IPS-15b (cell line): Measurements from ENCODE around the gene CUL1.

ENCODE experiments used
- H3K27me3 ChIP-seq: one replicate; pipeline ENCODE4 v1.6.1; 2013; ENCODE audit warnings: low read length; ENCODE audit not compliant: control insufficient read depth, insufficient read depth
- H3K36me3 ChIP-seq: one replicate; pipeline ENCODE4 v1.6.1; 2013; ENCODE audit warnings: low read length; ENCODE audit not compliant: control insufficient read depth, insufficient read depth
- H3K4me1 ChIP-seq: one replicate; pipeline ENCODE4 v1.6.1; 2013; ENCODE audit warnings: mild to moderate bottlenecking, low read length; ENCODE audit not compliant: control insufficient read depth, insufficient read depth
- H3K4me3 ChIP-seq: one replicate; pipeline ENCODE4 v1.5.1; 2013; ENCODE audit warnings: low read depth, low read length
- H3K9ac ChIP-seq: one replicate; pipeline ENCODE4 v1.6.1; 2013; ENCODE audit warnings: low read depth, mild to moderate bottlenecking, low read length
- H3K9me3 ChIP-seq: one replicate; pipeline ENCODE4 v1.6.1; 2013; ENCODE audit warnings: mild to moderate bottlenecking, low read length; ENCODE audit not compliant: control insufficient read depth, insufficient read depth

CUL1 gene

DNA sequence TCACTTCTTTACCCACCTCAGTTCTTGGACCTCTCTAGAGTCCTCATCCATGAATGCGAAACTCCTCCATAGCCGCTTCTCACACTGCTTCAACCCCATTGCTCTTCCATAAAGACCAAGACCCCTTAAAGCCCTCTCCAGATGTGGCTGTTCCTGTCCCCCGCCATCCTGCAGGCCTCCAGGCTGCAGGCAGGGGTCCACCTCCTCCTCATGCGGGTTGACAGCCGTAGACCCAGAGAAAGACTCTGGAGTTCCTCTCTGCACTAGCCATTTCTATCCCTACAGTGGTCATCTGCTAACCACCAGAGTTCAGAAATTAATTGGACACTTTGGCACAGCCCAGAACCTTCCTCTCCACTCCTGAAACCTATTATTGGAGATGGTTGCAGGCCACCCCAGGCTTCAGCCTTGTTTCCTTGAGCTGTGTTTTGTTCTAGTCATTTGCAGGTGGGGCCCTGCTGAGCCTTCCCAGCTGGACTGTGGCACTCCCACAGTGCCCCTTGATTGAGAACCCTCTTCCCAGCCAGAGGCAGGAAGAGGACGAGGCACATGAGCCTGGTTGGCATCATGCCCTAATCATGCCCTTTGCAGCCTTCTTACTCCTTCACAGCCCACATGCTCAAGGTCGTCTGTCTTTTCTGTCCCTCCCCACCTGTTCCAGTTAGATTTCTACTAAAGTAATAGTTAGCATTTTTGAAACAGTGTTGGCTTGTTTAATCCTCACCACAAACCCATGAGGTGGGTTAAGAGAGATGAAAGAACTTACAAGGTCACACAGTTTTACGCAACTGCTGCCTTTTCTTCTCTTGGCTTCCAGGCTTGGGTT is 23.9 kb downstream of the CUL1 start:
- H3K27me3 ChIP-seq: no peaks in the 10 kb centered on the region
- peaks cover 2% of the 10 kb centered on the region for H3K4me1 ChIP-seq
- H3K9me3 ChIP-seq: no peaks in the 10 kb centered on the region
- H3K4me3 ChIP-seq: no peak overlapping the region
- no peaks in the 10 kb centered on the region for H3K36me3 ChIP-seq
- no peak overlapping the region for H3K9ac ChIP-seq

DNA sequence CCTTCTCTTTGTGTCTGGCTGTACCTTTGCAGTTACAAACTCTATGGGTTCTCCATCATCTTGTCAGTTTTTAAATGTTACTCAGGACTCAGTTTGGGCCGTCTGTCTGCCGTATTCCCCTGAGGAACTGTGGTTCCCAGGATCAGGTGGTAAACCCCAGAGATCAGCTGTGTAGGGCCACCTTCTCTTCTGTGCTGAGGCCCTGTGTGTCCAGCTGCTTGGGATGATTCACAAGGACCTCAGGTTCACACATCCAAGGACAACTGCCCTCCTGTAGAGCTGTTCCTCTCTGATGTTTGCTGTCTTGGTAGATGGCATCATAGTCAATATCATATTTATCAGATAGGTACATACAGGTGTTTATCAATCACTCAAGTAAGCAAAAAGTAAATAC is 24.5 kb downstream of the CUL1 start:
- Histone ChIP-seq H3K4me1 (peaks cover 2% of the 10 kb centered on the region), H3K9me3 (no peaks in the 10 kb centered on the region), H3K36me3 (no peaks in the 10 kb centered on the region), H3K4me3 (no peak overlapping the region), H3K9ac (no peak overlapping the region), H3K27me3 (no peaks in the 10 kb centered on the region)

DNA sequence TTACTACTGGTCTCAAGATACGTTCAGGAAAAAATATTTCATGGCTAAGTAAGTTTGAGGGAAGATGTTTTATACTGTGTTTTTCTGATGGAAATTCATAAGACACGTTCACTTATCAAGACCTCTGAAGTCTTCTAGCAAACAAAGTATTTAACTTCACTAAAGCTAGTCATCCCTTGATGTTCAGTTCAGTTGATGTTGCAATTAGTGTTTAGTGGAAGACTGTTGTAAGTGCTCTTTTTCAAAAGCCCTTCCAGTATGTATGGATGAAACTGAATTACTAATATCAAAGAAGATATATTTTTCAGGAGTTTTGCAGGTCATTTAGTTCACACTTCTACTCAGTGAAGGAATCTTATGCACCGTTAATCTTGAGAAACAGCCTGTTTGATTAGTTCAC is 25.1 kb downstream of the CUL1 start:
- no peaks in the 10 kb centered on the region for H3K9me3 ChIP-seq
- no peak overlapping the region for H3K9ac ChIP-seq
- no peaks in the 10 kb centered on the region for H3K36me3 ChIP-seq
- no peaks in the 10 kb centered on the region for H3K27me3 ChIP-seq
- no peak overlapping the region for H3K4me3 ChIP-seq
- H3K4me1 ChIP-seq: peaks cover 2% of the 10 kb centered on the region

DNA sequence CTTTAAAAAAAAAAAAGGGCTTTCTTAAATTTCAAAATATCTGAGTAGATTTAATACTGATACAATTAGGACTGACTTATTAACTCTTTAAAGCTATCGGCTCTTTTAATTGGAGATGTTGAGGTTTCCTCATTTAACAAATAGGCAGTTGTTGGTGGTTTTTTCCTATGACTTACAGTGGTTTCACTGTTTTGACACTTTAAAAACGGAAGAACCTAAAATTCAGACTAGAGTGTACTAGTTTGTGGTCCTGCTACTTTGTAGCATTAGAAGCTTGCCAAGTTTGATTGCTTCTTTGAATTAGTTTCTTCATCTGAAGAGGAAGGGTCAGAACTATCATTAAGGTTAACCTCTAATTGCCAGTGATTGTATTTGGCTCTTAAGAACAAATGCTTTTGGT is 27.7 kb downstream of the CUL1 start:
- no peaks in the 10 kb centered on the region for H3K27me3 ChIP-seq
- peaks cover under 1% of the 10 kb centered on the region for H3K36me3 ChIP-seq
- H3K9ac ChIP-seq: no peak overlapping the region
- no peak overlapping the region for H3K4me3 ChIP-seq
- H3K4me1 ChIP-seq: no peaks in the 10 kb centered on the region
- no peaks in the 10 kb centered on the region for H3K9me3 ChIP-seq

DNA sequence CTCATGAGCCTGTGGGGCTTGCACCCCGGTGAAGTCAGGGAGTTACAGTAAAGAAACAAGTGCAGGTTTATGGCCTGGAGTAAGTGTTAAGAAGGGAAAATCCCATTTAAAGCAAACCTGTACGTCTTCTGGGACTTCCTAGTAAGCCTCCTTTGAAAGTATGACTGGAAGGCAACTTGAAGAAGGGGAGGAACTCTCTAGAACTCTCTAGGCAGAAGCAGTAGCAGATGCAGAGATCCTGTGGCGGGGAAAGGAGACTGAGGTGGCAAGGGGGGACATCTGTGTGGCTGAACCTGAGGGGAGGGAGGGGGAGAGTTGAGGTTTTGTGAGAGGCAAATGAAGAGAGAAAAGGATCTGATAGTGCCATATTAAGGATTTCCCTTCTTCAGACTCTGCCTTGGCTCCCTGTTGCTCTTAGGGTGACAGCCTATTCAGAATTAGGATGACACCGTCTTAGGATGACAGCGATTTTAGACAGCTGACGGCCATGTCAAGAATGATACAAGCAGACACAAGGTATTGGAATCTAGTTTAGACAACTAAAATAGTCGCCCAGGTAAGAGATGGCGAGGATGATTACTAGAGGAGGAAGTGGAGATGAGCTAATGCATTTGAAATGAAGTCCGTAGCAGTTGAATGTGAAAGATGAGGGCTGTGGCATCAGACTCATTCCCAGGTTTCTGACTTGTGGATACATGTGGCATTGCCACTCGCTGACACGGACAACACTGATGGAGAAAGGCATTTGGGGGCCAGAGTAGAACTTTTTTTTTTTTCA is 29.0 kb downstream of the CUL1 start:
- H3K4me3 ChIP-seq: no peak overlapping the region
- H3K9me3 ChIP-seq: no peaks in the 10 kb centered on the region
- H3K36me3 ChIP-seq: peaks cover 4% of the 10 kb centered on the region
- H3K9ac ChIP-seq: no peak overlapping the region
- H3K27me3 ChIP-seq: no peaks in the 10 kb centered on the region
- no peaks in the 10 kb centered on the region for H3K4me1 ChIP-seq

DNA sequence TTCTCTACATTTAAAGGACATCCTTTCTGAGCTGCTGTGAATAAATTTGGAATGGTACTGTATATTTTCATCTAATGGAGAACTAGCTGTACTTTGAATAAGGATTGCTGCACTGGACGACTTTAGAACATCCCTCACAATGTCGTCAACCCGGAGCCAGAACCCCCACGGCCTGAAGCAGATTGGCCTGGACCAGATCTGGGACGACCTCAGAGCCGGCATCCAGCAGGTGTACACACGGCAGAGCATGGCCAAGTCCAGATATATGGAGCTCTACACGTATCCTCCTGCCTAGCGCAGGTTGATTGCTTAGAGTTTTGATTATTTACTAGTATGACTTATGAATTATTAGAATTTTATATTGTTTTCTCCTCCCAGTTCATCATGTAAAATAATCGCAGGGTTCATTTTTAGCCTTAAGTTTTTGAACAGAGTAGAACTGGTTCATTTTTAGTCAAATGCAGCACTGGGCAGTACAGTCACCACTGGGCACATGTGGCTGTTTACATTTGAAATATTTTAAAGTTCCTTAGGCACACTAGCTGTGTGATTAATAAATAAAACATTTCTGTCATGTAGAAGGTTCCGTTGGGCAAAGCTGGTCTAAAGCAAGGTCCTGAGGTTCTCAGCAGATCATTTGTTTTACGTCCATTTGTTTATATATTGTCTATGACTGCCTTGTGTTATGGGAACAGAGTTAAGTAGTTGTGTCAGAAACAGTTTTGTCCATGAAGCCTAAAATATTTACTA is 31.5 kb downstream of the CUL1 start:
- Histone ChIP-seq H3K4me1 (no peaks in the 10 kb centered on the region), H3K9me3 (no peaks in the 10 kb centered on the region), H3K36me3 (peaks cover 4% of the 10 kb centered on the region), H3K4me3 (no peak overlapping the region), H3K27me3 (no peaks in the 10 kb centered on the region), H3K9ac (no peak overlapping the region)

DNA sequence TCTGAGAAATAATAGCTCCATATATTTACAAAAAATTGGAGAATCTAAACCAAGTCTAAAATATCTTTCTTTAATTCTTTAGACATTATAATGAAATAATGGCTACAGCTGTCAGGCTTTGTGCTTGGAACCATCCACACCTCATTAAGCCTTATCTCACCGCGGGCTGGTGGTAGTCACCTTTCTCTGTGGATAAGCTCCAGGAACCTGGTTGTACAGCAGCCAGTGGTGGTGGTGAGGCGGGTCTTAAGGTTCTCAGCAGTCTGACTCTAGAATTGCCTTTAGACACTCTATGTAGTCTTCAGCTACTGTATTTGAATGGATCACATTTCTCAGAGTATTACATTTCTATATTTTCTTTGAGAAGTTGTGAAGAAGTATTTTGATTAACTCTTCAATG is 34.2 kb downstream of the CUL1 start:
- Histone ChIP-seq H3K4me1 (no peaks in the 10 kb centered on the region), H3K4me3 (no peak overlapping the region), H3K9me3 (no peaks in the 10 kb centered on the region), H3K9ac (no peak overlapping the region), H3K27me3 (no peaks in the 10 kb centered on the region), H3K36me3 (peaks cover 4% of the 10 kb centered on the region)

DNA sequence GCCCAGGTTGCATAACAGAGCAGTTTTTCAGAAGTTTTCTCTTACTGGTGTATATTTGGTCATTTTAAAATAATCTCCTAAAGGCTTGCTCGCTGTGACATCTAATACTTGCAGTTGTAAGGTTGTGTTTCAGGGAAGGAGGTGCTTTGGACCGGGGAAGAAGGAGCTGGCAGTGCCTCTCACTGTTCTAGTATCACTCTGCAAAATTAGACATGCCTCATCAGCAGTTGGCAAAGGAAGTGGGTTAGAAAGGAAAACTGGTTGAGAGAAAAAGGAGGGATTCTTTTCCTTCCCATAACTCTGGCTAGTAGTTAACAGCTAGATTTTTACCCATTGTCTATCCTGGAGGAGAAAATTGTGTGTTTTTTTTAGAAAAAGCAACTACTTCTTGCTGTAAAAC is 34.8 kb downstream of the CUL1 start:
- H3K9ac ChIP-seq: no peak overlapping the region
- H3K4me1 ChIP-seq: no peaks in the 10 kb centered on the region

DNA sequence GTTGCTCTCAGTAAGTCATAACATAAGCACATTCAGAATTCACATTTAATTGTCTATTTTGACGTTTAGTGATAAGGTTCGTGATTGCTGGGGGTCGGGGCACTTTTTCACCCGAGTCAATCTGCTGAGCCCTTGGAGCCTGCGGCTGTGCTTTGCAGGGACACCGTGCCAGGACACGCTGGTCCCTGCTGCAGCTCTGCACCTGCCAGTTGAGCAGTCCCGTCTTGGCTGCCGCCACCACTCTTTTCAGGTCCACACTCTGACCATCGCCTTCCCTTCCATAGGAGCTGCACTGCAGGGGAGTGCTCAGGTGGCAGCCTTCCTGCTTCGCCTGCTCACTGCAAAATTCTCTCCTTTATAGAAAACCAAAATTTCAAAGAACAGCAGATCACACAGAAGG is 36.4 kb downstream of the CUL1 start:
- Histone ChIP-seq H3K9ac (no peak overlapping the region), H3K27me3 (no peaks in the 10 kb centered on the region), H3K36me3 (peaks cover 4% of the 10 kb centered on the region), H3K4me3 (no peak overlapping the region), H3K4me1 (no peaks in the 10 kb centered on the region), H3K9me3 (no peaks in the 10 kb centered on the region)

More for the DNA sequence above, 34.8 kb downstream of the CUL1 start:
- H3K4me3 ChIP-seq: no peak overlapping the region
- no peaks in the 10 kb centered on the region for H3K9me3 ChIP-seq
- peaks cover 4% of the 10 kb centered on the region for H3K36me3 ChIP-seq
- H3K27me3 ChIP-seq: no peaks in the 10 kb centered on the region

DNA sequence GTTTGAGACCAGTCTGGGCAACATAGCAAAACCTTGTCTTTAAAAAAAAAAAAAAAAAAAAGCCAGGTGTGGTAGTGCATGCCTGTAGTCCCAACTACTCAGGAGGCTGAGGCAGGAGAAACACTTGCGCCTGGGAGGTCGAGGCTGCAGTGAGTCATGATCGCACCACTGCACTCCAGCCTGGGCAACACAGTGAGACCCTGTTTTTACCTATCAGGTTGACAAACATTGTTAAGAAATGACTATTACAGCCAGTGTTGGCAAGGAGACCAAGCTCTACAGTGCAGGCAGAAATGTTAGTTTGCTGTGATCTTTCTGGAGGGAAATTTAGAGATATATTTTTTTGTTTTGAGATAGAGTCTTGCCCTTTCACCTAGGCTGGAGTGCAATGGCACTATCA is 37.3 kb downstream of the CUL1 start:
- peaks cover 4% of the 10 kb centered on the region for H3K36me3 ChIP-seq
- H3K27me3 ChIP-seq: no peaks in the 10 kb centered on the region
- H3K4me1 ChIP-seq: no peaks in the 10 kb centered on the region
- no peak overlapping the region for H3K4me3 ChIP-seq
- no peaks in the 10 kb centered on the region for H3K9me3 ChIP-seq
- no peak overlapping the region for H3K9ac ChIP-seq

DNA sequence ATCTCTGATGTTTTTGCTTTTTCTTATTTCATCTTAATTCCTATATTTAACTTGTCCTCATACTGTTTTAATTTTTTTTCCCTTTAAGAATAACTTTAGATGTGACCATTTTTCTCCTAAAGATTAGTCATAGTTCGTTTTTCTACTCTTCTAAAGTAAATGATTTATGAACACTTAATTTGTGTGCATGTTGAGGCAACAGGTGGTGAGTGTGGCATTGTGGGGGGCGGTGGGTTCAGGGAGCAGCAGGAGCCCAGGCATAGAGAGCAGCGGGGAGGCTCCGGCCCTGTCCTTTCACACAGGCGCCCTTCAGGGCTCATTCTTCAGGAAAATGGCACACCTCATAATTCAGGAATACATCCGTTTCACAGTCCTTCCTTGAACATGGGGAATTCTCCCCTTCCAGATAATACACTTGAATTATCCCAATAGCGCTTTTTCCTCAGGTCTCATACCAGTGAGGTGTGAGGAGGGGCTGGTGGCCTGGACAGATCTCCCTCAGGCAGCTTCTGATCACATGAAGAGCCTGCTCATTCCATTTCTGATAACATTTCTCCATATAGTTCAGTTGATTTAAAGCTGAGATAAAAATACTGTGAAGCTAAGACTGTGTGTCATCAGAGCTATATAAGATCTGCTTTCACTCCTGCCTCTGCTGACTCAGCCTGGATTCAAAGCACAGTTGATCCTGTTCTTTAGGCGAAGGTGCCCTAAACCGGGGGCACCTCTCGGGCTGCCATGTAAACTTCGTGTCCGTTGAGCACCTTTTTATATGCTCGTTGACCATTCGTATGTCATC is 40.2 kb downstream of the CUL1 start:
- H3K36me3 ChIP-seq: no peaks in the 10 kb centered on the region

More for the DNA sequence above, 40.2 kb downstream of the CUL1 start:
- Histone ChIP-seq H3K4me1 (no peaks in the 10 kb centered on the region), H3K9ac (no peak overlapping the region), H3K4me3 (no peak overlapping the region), H3K9me3 (no peaks in the 10 kb centered on the region), H3K27me3 (no peaks in the 10 kb centered on the region)
